Uterus (tissue), 2 donors: ENCODE measurements around the gene WDR45B.

ENCODE experiments used
- POLR2A ChIP-seq, 2 donors: fragments of 450-650 bp; IDR thresholded peaks; one replicate each; pipeline ENCODE4 v1.6.1; 2016; ENCODE audit warnings: antibody characterized with exemption in 2 of 2, mild to moderate bottlenecking in 1 of 2, moderate library complexity in 1 of 2
- TF ChIP-seq, protein P1 (sequence below), 4 experiments: fragments of 200-600 bp in 2 of 4; fragments of 450-650 bp in 2 of 4; sonication (generic) in 2 of 4; IDR thresholded peaks; one replicate each; pipeline ENCODE4 v1.5.1; 2016 to 2019; ENCODE audit warnings: antibody characterized with exemption in 4 of 4, mild to moderate bottlenecking in 2 of 4, moderate library complexity in 1 of 4

DNA sequence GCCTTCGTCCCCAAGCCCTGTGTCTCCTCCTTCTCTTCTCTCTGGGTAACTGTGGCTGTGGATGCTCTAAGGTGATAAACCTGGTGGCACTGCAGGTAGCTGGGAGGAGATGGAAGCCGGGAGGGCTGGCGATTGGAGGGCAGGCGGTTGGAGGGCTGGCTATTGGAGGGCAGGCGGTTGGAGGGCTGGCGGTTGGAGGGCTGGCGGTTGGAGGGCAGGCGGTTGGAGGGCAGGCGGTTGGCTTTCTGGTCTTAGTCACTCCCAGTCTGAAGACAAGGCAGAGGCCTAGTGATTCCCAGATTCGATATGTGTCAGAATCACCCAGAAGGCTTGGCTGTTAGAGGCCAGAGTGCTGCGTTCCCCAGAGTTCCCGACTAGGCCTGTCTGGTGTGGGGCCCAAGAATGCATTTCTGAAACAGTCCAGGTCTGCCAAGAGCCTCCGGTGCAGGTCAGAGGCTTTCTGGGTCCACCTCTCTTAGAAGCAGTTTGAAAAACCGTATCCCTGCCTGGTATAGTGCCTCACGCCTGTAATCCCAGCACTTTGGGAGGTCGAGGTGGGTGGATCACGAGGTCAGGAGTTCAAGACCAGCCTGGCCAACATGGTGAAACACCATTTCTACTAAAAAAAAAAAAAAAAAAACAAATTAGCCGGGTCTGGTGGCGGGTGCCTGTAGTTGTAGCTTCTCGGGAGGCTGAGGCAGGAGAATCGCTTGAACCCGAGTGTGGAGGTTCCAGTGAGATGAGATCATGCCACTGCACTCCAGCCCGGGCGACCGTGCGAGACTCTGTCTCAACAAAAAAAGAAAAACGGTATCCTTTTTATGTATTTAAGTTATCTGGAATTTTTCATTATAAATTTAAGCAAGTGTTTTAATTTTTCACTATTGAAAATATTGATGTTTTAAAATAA lies 59.7 kb downstream of the WDR45B start:
- TF ChIP-seq, protein P1, sequence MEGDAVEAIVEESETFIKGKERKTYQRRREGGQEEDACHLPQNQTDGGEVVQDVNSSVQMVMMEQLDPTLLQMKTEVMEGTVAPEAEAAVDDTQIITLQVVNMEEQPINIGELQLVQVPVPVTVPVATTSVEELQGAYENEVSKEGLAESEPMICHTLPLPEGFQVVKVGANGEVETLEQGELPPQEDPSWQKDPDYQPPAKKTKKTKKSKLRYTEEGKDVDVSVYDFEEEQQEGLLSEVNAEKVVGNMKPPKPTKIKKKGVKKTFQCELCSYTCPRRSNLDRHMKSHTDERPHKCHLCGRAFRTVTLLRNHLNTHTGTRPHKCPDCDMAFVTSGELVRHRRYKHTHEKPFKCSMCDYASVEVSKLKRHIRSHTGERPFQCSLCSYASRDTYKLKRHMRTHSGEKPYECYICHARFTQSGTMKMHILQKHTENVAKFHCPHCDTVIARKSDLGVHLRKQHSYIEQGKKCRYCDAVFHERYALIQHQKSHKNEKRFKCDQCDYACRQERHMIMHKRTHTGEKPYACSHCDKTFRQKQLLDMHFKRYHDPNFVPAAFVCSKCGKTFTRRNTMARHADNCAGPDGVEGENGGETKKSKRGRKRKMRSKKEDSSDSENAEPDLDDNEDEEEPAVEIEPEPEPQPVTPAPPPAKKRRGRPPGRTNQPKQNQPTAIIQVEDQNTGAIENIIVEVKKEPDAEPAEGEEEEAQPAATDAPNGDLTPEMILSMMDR (IDR thresholded peaks at IDR 0.05): no peak
- no peak for TF ChIP-seq POLR2A (IDR thresholded peaks at IDR 0.05)
